Esophagus (tissue), 2 donors: Measurements from ENCODE around the gene CAPNS2. TPM values are rescaled to one million over a fixed set of nuclear protein-coding genes. Genes with fewer than 3 reads are reported as not detected.

Source experiments
- H3K27ac ChIP-seq, 2 donors: one replicate each; pipeline ENCODE4 v1.5.1; 2013; ENCODE audit warnings: low read depth in 2 of 2, mild to moderate bottlenecking in 2 of 2, inconsistent platforms in 1 of 2, low read length in 1 of 2, moderate library complexity in 1 of 2
- H3K27me3 ChIP-seq, 2 donors: one replicate each; pipeline ENCODE4 v1.6.1; 2013; ENCODE audit warnings: low read length in 2 of 2, control low read depth in 1 of 2, mild to moderate bottlenecking in 1 of 2; ENCODE audit not compliant: insufficient read depth in 2 of 2, control insufficient read depth in 1 of 2
- H3K36me3 ChIP-seq, 2 donors: one replicate each; pipeline ENCODE4 v1.6.1; 2013; ENCODE audit warnings: low read length in 1 of 2; ENCODE audit not compliant: control insufficient read depth in 2 of 2, insufficient read depth in 2 of 2
- H3K4me1 ChIP-seq, 2 donors: one replicate each; pipeline ENCODE4 v1.6.1; 2013; ENCODE audit warnings: low read length in 1 of 2; ENCODE audit not compliant: control insufficient read depth in 2 of 2, insufficient read depth in 2 of 2
- H3K4me3 ChIP-seq, 2 donors: one replicate each; pipeline ENCODE4 v1.5.1; 2013; ENCODE audit warnings: low read length in 2 of 2, mild to moderate bottlenecking in 2 of 2, low read depth in 1 of 2, moderate library complexity in 1 of 2
- H3K9me3 ChIP-seq, 2 donors: one replicate each; pipeline ENCODE4 v1.6.1; 2013; ENCODE audit warnings: mild to moderate bottlenecking in 2 of 2, low read depth in 1 of 2, low read length in 1 of 2, moderate library complexity in 1 of 2; ENCODE audit not compliant: control insufficient read depth in 2 of 2, insufficient read depth in 1 of 2
- WGBS, 2 donors: extraction: QIAGEN DNeasy Blood & Tissue Kit; methylation state at CpG; one replicate each; pipeline ENCODE4 v1.1.7; 2013; 5-methylcytosine and 5-hydroxymethylcytosine counted together
- polyA plus RNA-seq, 2 donors: library from polyadenylated mRNA; stranded (reverse); fragments of 200-250 nt; gene quantifications; one replicate each; pipeline ENCODE4 v1.2.3, GENCODE V29; 2013
- donor health status: healthy with polysubstance abuse.
- donor health status: Bipolar disorder and iron deficiency.

CAPNS2 gene
- polyA plus RNA-seq: 10 to 100 TPM; 58.1 to 88.1 TPM

GRCh38 chr16:55566432-55567175 lies at the start of gene CAPNS2:
Gene CAPNS2 (plus strand): TSS chr16:55566684. CDS start chr16:55566757, 73 bp downstream.
- Histone ChIP-seq H3K27ac (peak within 1 kb of the TSS; percentile 87 to 93), H3K36me3 (no peaks in the 10 kb centered on the region), H3K9me3 (no peaks in the 10 kb centered on the region), H3K4me1 (no peaks in the 10 kb centered on the region), H3K4me3 (peak within 1 kb of the TSS; percentile 58 to 61), H3K27me3 (no peaks in the 10 kb centered on the region)
- WGBS, 2 donors: 54 to 76% methylated on average over 9 of the region's 9 CpGs

GRCh38 chr16:55521792-55522191 lies 44.7 kb upstream of the CAPNS2 start:
- H3K4me3 ChIP-seq: no peak overlapping the region
- no peak overlapping the region for H3K27ac ChIP-seq
- H3K9me3 ChIP-seq: no peaks in the 10 kb centered on the region
- no peaks in the 10 kb centered on the region for H3K36me3 ChIP-seq
- H3K4me1 ChIP-seq: no peaks in the 10 kb centered on the region
- 0 to 10% methylated on average over 1 of the region's 1 CpG for WGBS, 2 donors
- H3K27me3 ChIP-seq: no peaks in the 10 kb centered on the region

- Histone ChIP-seq H3K36me3 (no peaks in the 10 kb centered on the region), H3K4me3 (no peak overlapping the region), H3K4me1 (no peaks in the 10 kb centered on the region), H3K27ac (no peak overlapping the region), H3K9me3 (no peaks in the 10 kb centered on the region), H3K27me3 (no peaks in the 10 kb centered on the region)
- WGBS, 2 donors: 18 to 25% methylated on average over 2 of the region's 2 CpGs
Observed at GRCh38 chr16:55526441-55526840, 40.0 kb upstream of the CAPNS2 start.

- Histone ChIP-seq H3K4me1 (no peaks in the 10 kb centered on the region), H3K9me3 (no peaks in the 10 kb centered on the region), H3K27ac (no peak overlapping the region), H3K27me3 (no peaks in the 10 kb centered on the region), H3K36me3 (no peaks in the 10 kb centered on the region), H3K4me3 (no peak overlapping the region)
Observed at GRCh38 chr16:55527885-55528284, 38.6 kb upstream of the CAPNS2 start.

GRCh38 chr16:55529018-55529417 lies 37.5 kb upstream of the CAPNS2 start:
- no peak overlapping the region for H3K4me3 ChIP-seq
- H3K4me1 ChIP-seq: no peaks in the 10 kb centered on the region
- 76 to 78% methylated on average over 2 of the region's 2 CpGs for WGBS, 2 donors
- no peaks in the 10 kb centered on the region for H3K27me3 ChIP-seq
- no peaks in the 10 kb centered on the region for H3K9me3 ChIP-seq
- no peaks in the 10 kb centered on the region for H3K36me3 ChIP-seq
- H3K27ac ChIP-seq: no peak overlapping the region

DNA sequence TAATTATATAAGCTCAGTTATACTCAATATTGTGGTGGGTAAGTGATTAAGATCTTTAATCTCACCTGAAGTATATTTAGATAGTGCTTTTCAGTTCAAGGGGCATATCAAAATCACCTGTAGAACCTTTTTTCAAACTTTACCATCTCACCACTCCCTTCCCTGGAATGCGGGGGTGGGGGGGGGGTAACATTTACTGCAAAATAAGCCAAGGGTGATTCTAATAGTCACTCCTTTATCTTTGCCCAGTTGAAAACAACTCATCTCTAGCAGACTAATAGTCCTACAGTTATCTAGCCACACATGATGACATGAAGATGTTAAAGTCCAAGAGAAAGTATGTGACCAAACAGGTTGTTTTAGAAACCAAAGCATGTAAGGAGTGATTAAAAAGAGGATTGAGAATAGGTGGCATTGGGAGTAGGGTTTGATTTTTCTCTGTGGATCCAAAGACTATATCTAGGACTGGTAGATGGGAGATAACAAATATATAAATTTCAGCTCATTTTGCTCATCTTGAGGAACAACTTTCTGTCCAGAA lies 36.1 kb upstream of the CAPNS2 start:
- Histone ChIP-seq H3K27me3 (no peaks in the 10 kb centered on the region), H3K36me3 (no peaks in the 10 kb centered on the region), H3K9me3 (no peaks in the 10 kb centered on the region), H3K4me3 (no peak overlapping the region), H3K4me1 (no peaks in the 10 kb centered on the region), H3K27ac (no peak overlapping the region)
- 88 to 95% methylated on average over 1 of the region's 1 CpG for WGBS, 2 donors

DNA sequence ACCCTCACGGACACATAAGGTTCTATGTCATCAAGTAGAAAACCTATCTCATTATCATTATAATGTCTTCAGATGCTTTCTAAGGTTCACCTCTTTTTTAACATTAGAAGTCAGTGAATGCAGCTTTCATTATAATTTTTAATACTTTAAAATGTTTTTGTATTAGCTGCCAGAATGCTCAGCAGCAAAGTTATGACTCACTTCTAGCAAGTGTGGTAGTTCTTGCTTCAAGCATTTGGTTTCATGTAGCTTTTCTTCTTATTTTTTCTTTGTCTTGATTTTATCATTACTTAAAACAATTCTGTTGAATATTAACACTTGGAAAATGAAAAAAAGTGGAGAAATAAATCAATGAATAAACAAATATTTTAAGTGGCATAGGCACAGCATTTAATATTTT lies 34.3 kb upstream of the CAPNS2 start:
- Histone ChIP-seq H3K4me1 (no peaks in the 10 kb centered on the region), H3K27ac (no peak overlapping the region), H3K9me3 (no peaks in the 10 kb centered on the region), H3K36me3 (no peaks in the 10 kb centered on the region), H3K4me3 (no peak overlapping the region), H3K27me3 (no peaks in the 10 kb centered on the region)
- WGBS, 2 donors: 79 to 90% methylated on average over 1 of the region's 1 CpG

DNA sequence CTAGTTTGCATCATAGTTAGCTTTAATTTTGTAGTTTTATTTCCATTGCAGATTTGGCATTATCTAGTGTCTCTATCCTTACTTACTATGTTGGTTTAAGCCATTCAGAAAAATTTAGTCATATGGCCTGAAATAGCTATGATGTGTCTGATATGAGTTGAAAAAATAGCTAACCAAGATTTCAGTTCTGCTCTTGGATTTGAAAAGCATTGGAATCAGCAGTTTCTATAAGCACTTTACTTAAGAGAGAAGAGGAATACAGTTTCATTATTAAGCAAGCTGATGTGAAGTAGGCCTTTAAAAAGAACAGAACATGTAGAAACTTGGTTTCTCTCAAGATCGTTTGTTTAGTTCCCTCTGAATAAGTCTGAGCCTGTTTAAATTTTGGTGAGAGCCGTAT lies 31.7 kb upstream of the CAPNS2 start:
- H3K36me3 ChIP-seq: no peaks in the 10 kb centered on the region
- no peak overlapping the region for H3K27ac ChIP-seq
- H3K9me3 ChIP-seq: no peaks in the 10 kb centered on the region
- no peaks in the 10 kb centered on the region for H3K27me3 ChIP-seq
- no peaks in the 10 kb centered on the region for H3K4me1 ChIP-seq
- no peak overlapping the region for H3K4me3 ChIP-seq
- 37 to 52% methylated on average over 2 of the region's 2 CpGs for WGBS, 2 donors

DNA sequence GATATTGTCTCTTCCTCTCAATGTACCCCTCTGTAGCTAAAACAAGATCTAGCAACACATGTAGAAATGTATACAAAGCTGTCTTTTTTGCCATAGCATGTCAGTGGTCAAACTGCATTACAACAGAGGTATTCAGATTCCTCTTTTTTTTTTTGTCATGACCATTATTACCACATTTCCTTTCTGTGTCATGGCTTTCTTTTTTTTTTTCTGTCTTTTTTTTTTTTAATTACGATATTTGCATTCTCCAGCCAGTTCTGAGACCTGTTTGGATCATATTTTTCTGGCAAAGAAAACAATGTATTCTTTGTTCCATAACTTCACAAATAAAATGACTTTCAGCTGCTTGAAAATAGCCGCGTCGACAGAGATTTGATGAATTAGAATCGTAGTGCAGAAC lies 27.4 kb upstream of the CAPNS2 start:
- H3K9me3 ChIP-seq: no peaks in the 10 kb centered on the region
- no peaks in the 10 kb centered on the region for H3K36me3 ChIP-seq
- no peak overlapping the region for H3K27ac ChIP-seq
- 58 to 61% methylated on average over 5 of the region's 5 CpGs for WGBS, 2 donors
- H3K4me1 ChIP-seq: no peaks in the 10 kb centered on the region
- no peaks in the 10 kb centered on the region for H3K27me3 ChIP-seq
- no peak overlapping the region for H3K4me3 ChIP-seq

DNA sequence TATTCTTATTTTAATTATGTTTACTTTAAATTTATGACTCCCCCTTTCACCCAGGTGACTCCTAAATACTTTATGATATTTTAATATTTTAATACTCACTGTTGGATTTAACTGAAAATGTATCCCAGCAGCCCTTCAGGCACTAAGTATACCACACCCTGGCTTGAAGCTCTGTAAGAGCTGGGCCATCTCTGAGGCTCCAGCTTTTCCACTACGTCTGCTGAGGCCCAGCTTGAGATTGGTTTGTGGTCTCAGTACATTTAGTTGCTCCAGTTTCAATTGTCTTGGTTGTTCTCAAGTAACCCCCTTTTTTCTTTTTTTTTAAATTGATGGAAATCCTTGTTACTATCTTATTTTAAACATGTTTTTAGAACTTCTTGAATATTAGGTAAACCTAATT lies 27.0 kb upstream of the CAPNS2 start:
- WGBS, 2 donors: 67 to 76% methylated on average over 1 of the region's 1 CpG
- Histone ChIP-seq H3K36me3 (no peaks in the 10 kb centered on the region), H3K4me1 (no peaks in the 10 kb centered on the region), H3K27me3 (no peaks in the 10 kb centered on the region), H3K27ac (no peak overlapping the region), H3K9me3 (no peaks in the 10 kb centered on the region), H3K4me3 (no peak overlapping the region)
